ENCODE measurements around the gene CDH26.
"Not testable (repeated sequence)": the region's sequence is repeated elsewhere in the genome, so short reads cannot be mapped to it uniquely, and the experiment has no call there.

CDH26 gene

DNA sequence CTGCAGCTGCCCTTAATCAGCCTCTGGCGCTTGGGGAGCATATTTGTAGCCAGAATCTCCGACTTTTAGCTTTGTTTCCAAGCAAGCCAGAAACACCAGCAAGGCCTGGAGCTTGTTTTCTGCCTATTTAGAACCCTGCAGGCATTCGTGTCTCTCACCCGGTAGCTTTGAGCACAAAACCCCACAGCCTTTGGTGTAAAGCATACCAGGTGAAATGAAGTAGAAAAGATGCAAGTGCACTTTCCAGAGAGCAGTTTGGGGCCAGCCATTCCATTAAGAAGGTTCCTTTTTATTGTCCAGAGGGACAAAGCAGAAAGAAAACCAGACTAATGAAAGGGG, 17.3 kb upstream of the CDH26 start:
- DNase-seq (ENCODE audit: low spot score), result no peak

DNA sequence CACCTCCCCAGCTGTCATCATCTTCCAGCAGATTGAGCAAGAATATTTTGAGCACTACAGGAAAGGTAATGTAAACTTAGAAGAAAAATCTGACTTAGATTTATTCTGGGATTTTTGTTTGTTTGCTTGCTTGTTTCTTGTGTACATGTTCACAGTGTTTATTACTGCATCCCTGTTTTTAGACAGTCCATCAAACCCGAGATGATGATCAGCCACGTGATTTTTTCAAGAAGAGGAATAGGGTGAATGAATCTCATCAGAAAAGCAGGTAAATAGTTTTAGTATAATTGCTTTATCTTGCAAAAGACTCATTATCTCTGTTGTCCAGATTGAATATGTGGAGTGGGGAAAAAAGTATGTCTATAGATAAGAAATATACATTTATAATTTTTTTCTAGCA, 16.0 kb upstream of the CDH26 start:
- no peak for DNase-seq (ENCODE audit: low spot score)

DNA sequence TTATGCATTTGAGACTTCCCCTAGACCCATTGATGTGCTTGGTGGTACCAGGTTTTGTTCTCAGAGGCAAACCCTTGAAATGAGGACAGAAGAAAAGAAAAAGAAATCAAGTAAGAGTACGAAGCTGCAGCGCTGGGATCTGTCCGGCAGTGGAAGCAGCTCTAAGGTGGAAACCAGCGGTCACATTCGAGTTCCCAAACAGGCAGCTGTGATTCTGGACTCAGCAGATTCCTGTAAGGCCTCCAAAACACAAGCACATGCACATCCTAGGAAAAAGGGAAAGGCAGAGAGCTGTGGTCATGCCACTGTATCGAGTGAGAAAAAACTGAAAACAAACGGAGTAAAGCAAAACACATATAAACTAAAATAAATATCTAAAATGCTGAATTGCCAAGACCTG, 13.5 kb upstream of the CDH26 start:
- no peak for DNase-seq (ENCODE audit: low spot score)

DNA sequence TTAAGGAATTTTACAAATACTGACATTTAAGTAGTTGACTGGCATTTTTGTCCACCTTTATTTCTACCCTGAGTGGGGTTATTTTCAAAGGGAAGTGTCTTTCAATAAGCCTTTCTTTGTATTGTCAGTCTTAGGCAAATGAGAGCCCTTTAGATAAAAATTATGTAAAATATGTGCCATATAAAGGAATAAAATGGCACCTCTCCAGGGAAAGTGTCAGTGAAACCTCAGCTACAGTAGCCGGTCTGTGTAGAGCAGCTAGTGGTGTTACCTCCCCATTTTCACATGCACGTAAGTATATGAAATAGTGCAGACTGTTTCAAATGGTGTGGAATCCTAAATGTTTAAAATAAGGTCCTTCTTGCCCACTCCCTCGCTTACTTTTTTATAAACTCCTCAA, 13.0 kb upstream of the CDH26 start:
- no peak for DNase-seq (ENCODE audit: low spot score)

DNA sequence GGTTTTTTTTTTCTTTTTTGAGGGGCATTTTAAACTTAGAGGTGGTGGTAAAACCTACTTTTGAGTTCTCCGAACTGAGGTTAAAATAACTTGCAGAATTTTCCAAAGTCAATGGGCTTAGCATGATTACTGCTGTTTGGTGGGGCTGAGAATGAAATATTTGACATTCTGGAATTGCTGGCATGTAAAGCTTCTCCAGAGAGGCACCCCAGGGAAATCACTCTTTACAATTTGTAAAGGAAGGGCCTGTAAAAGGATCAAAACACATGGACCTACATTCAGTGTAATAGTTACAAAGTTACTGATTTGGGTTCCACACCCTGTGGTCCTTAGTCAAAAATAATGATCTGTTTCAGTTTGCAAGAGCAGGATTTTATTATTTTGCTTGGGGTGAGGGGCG, 12.5 kb upstream of the CDH26 start:
- DNase-seq (ENCODE audit: low spot score), result no peak

DNA sequence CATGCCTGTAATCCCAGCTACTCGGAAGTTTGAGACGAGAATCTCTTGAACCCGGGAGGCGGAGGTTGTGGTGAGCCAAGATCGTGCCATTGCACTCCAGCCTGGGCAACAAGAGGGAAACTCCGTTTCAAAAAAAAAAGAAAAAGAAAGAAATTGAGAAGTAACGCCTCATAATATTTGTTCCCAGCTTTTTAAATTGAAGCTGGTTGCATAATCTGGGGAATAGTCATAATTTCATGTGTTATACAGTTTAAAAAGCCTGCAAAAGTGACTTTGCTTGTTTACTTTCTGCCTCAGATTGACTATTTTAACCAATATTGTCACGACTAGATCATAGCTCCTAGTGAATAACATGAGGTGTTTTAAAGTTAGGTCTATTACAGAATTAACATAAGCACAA, 10.8 kb upstream of the CDH26 start:
- no peak for DNase-seq (ENCODE audit: low spot score)

DNA sequence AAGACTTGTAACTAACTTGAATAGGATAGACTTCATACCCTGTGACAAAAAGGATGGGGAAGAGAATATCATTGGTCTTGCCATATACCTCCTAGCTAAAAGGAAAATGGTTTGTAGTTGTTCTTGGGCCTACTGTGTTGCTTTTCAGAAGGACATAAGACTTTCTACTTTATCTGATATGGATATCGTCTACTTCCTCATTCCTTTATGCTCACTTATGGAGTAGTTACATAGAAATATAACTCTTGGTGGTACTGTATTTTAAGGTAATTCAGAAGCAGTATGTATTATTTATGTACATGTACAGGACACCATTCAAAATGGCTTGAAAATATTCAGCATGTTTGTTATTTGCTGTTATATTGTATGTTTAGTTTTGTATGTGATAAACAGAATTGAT, 10.0 kb upstream of the CDH26 start:
- DNase-seq (ENCODE audit: low spot score), result no peak

DNA sequence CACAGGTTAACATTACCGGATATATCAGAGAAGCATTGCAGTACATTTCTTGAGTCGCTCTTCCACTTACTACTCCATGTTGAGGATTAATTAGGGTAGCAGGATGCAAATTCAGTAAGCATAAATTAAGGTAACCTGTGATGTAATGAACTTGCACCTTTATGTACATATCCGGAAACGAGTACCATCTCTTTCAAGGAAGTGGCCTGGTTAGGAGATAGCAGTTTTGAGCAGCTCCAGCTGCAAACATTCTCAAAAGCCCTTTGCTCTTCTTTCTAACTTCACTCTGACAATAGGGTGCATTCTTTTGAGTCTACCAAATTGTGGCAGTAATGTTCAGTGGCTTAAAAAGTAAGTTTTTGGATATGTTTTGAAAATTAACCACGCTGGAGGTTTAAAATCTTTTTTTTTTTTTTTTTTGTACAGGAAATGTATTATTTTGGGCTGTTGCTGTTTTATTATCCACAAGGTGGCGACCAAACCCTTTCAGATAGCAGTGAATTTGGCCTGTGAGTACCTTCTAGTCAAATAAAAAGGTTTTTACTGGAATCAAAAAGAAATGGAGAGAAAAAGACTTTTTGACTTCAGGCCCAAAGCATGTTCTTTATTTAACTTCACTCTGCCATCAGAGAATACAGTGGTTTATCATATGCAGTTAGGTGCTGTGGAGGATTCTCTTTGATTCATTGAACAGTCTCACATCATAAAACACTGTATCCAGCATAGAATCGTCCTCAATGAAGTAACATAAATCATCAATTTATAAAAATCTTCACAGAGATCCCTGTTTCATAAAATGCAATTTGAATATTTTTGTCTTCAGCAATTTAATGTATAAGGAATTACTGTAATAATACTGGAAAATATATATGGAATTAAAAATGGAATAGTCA, 9.1 kb upstream of the CDH26 start:
- DNase-seq (ENCODE audit: low spot score), result no peak

DNA sequence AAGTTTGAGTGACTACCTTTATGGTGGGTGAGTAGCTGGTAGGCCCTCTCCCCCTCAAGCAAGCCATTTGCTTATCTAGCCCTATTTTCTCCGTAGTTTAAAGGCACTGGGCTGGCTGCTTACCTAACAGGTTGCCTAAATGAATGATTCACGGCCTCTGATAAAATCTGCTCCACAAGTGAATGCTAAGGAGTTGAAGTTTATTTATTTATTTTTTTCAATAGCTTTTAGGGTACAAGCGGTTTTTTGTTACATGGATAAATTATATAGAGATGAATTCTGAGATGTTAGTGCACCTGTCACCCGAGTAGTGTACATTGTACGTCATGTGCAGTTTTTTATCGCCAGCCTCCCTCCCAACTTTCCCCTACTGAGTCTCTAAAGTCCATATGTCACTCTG, 8.3 kb upstream of the CDH26 start:
- DNase-seq (ENCODE audit: low spot score), result no peak

DNA sequence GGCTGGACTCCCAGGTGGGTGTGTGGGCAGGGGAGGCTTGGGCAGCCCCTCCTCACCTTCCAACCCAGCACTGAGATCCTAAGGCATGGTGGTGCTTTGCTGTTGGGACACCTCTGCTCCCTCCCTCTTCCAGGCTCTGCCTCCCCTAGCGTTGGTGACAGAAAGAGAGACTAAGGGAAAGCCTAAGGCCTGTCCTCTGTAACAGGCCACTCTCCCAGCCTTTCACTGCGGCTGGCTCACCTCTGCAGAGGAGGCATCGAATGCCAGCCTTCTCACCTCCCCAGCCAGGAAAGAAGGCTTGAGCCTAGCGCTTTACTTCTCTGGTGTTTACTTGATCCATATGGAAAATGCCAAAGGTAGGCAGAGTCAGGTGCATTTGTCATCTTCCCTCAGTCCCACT, 3.5 kb upstream of the CDH26 start:
- no peak for DNase-seq (ENCODE audit: low spot score)

DNA sequence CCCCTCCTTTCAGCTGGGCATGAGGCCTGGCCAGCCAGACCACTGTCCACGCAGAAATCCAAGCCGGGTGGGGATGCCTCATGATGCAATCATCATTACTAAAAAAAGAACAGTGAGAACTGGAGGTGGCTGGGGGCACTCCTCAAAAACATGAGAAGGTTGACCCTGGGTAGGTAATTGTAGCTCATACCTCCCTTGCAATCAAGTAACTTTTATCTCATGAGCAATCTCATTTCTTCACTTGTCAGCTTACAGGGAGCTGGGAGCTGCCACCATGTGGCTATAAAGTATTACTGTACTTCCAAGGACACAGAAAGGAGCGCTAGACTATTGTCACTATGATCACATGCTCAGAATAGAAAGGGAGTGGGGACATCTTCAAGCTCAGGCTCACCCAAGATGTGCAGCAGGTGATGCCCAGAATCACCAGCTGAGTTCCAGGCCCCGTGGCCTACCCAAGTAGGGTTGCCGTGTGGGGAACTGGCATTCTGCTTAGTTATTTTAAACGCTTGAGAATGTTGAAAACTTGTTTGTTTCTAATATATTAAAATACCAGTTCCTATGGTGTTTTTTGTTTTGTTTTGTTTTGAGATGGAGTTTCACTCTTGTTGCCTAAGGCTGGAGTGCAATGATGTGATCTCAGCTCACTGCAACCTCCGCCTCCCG, 3.0 kb upstream of the CDH26 start:
- DNase-seq (ENCODE audit: low spot score), result no peak

DNA sequence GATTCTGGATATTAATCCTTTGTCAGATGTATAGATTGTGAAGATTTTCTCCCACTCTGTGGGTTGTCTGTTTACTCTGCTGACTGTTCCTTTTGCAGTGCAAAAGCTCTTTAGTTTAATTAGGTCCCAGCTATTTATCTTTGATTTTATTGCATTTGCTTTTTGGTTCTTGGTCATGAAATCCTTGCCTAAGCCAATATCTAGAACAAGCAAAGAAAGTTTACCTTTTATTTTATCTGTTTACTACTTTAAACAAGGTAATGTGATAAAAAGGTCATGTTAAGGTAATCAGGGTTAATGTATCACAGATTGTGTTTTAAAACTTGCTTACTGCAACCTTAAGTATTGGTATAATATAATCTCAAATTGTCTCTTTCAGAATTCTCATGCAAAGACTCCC, 655 bp upstream of the CDH26 start:
- DNase-seq (ENCODE audit: low spot score), result not testable (repeated sequence)

DNA sequence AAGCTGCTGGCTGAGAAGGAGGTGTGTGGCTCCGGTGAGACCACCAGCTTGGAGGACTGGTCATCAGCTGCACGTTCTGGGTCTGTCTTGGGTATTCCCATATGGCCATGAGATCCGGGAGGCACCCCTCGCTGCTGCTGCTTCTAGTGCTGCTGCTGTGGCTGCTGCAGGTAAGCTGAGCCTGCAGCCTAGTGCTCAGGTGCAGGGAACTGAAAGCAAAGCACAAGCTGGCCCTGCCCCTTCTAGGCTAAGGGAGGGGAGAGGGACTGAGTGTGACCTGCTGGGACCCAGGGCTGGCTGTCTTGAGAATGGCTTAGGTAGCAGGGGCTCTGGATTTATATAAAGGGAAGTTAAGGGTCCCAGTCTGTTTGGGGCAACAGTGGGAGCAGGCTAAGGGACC, 403 bp downstream of the CDH26 start:
- no peak for DNase-seq (ENCODE audit: low spot score)

DNA sequence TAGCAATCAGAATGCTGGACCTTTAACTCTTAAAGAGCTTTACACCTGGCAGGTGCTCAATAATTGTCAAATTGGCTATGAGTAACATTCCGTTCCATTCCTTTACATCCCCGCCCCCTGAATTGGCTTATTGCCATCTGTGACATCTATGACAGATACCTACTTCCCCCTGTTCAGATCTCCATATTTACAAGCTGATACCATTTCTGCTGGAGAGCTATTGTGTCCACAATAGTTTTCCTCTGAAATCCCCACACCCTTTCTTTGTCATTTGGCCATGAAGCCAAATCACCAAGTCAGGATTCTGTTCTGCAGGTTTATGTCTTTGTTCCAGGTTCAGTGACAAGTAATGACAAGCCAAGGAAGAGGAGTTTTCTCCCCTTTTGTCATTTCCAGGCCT, 3.2 kb downstream of the CDH26 start:
- no peak for DNase-seq (ENCODE audit: low spot score)

DNA sequence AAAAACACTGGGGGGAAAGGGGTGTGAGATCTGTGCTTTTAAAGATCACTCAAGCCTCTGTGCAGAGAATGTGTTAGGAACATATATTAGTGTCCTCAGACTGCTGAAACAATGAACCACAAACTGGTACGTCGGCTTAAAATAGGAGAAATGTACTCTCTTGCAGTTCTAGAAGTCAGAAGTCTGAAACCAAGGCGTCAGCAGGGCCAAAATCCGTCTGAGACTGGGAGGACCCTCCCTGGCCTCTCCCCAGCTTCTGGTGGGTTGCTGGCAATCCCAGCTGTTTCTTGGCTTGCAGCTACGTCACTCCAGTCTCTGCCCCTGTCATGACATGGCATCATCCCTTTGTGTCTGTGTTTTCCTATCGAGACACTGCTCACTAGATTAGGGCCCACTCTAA, 3.9 kb downstream of the CDH26 start:
- DNase-seq (ENCODE audit: low spot score), result no peak

DNA sequence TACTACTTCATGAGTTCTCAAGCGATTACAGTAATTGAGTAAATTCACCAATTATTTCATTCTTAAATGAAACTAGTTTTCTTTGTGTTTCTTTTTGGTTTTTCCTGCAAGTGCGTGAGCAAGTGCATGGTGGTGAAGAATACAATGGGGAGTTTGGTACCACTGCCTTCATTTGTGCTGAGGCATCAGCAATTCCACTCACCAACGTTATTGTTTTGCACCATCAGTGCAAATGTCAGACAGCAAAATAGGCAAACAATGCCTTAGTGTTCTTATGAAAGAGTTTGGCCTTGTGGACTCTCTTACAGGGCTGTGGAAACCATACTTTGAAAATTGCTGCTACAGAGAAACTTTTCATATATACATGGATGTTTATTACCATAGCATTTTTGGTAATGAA, 8.2 kb downstream of the CDH26 start:
- no peak for DNase-seq (ENCODE audit: low spot score)

DNA sequence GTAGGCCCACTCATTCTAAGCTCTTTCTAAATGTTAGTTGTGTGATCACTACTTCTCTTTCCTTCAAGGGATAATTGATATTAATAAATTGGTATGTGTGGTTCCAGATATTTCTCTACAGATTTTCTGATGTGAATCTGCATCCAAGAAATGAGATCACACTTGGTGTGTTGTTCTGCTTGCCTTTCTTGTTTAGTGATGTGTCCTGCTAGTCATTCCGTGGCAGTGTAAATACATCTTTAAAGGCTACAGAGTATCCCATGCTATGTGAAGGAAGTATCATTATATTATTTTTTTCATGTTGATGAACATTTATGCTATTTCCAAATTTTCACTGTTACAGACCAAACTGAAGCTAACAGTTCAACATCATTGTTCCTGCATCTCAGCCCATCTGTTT, 13.2 kb downstream of the CDH26 start:
- no peak for DNase-seq (ENCODE audit: low spot score)

DNA sequence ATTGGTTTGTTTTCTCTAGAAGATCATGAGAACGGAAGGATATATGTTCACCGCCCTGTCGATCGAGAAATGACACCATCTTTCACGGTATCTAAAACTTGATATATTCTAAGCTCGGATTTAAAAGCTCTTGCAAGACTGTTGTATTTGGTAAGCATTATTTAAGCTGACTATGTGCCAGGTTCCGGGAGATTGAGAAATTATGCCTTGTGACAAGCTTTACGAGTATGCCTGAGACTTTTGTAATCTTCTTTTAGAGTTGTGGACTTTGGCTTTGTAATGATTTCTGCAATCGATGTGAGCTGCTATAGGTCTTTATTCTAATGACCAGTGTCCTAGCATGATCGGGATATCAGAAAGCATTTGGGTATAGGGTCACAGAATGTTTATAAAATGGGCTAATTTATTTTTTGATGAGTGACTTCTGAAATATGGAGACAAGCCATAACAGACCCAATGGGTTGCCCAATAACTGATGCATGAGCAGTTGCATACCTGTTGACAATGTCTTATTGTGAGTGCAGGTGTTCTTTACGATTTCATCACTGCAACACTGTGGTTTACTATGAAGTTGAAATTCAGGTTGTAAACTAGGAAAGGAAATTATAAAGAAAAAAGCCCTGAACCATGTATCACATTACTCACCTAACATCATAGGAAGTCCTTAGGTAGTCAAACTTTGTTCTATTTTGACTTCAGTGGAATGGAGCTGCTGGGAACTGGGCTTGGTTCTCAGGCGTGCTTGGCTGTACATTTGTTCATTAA, 14.0 kb downstream of the CDH26 start:
- no peak for DNase-seq (ENCODE audit: low spot score)

DNA sequence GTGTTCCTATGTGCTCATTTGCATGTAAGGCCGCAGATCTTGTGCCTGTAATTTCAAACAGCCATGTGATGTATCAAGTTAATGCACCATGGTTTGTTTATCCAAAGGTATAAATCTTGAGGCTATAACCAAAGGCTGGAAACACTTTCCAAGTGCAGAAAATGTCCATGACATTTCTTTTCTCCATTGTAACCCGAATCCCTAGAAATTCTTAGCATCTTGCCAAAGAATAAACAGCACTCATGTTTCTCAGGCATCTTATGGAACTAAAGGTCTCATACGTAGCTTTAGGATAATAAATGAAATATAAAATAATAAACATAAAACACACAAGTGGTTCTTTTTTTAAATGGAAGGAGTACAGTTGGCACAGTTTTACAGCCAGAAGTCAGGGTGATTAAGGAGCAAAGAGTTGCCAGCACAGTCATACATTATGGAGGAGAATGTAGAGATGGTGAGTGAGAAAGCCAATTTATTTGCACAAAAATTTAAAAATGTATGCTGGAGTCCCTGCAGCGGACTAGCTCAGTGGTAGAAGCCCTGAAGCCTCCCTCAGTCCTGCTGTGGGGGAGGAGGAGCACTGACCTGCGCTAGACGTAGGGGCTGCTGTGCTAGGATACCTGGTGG, 18.0 kb downstream of the CDH26 start:
- no peak for DNase-seq (ENCODE audit: low spot score)

DNA sequence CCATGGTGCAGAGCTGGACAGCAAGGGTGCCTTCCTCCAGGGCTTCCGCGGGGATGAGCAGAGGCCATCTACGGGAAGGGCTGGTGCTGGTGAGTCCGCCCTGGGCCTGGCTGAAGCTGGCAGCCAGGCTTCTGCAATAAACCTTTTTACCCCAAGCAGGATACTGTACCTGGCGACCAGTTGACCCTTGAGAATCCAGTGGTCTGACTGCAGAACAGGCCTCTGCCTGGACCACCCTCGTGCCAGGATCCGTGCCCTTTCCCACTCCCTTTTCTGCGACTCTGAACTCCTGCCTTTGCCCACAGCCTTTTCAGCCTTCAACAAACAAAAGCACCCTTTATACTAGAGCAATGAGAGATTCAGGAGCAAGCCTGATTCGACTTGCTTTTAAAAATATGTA, 18.9 kb downstream of the CDH26 start:
- no peak for DNase-seq (ENCODE audit: low spot score)

DNA sequence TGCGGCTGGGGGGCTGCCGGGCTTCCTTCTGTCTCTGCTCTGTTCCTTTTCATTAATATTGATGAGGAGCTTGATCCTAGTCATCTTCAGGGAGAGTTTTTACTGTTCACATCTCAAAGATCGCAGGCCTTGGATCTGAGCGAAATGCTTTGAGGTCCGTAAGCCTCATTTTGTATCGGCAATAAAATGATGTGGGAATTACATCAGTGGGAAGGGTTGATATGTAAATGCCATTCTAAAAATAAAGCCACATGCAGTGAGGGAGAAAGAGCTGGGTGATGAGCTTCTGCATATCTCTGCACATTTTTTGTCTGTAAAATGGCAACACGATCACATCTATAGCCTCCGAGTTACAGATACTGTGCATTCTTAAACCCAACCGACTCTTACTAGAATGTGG, 24.9 kb downstream of the CDH26 start:
- no peak for DNase-seq (ENCODE audit: low spot score)

DNA sequence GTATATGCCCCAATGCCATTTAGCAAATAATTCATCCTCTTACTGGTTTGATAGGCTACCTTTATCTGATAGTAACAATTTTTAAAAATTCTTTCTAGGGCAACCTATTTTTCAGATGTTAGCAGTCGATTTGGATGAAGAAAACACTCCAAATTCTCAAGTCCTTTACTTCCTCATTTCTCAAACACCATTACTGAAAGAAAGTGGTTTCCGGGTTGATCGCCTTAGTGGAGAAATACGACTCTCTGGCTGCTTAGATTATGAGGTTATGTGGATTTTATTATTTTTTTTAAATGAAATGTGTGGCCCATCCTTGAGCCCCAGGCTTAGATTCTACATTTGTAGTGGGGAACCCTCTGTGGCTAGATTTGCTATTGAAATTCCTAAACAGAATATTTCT, 26.3 kb downstream of the CDH26 start:
- DNase-seq (ENCODE audit: low spot score), result no peak

DNA sequence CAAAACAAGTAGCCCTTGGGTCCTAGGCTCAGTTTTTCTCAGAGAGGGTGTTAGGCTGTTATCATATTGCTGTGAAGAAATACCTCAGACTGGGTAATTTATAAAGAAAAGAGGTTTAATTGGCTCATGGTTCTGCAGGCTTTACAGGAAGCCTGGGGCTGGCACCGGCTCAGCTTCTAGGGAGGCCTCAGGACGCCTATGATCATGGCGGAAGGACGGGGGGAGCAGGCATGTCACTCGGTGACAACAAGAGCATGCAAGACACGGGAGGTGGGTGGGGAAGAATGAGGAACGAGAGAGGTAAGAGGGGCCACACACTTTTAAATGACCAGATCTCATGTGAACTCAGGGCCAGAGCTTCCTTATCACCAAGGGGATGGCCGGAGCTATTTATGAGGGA, 26.9 kb downstream of the CDH26 start:
- no peak for DNase-seq (ENCODE audit: low spot score)
